ENCODE measurements around the gene TAL2. TPM values are rescaled to one million over a fixed set of nuclear protein-coding genes. Genes with fewer than 3 reads are reported as not detected.

The TAL2 gene
- total and polyA plus RNA-seq, 9 of the 15 experiments (the other 6 are each of a cell fraction or from before 2014, with no cell fraction given): 0.21 to 3.7 (median 1.1) TPM; not detected in 1

GRCh38 chr9:105697871-105698270 is 35.6 kb downstream of the TAL2 start:
- H3K36me3 ChIP-seq (ENCODE audit: control insufficient read depth, insufficient read depth, low read length): peaks cover 5% of the 10 kb centered on the region; the same call in 1 of the 3 replicates
- H4K20me1 ChIP-seq (replicated peaks; ENCODE audit: control insufficient read depth, insufficient read depth, low read length): peaks cover 6% of the 10 kb centered on the region; the same call in 1 of the 2 replicates
- no TSS peak for BruUV-seq (replicated peaks)
- H3K9me3 ChIP-seq (replicated peaks; ENCODE audit: control insufficient read depth, insufficient read depth, low read depth, low read length): no peaks in the 10 kb centered on the region
- peak overlapping the region; percentile 7; the same call in 1 of the 2 replicates for H3K4me2 ChIP-seq (ENCODE audit: insufficient read depth, low read length)
- no peaks in the 10 kb centered on the region for H3K27me3 ChIP-seq (ENCODE audit: control insufficient read depth in 2 of 2, insufficient read depth in 2 of 2, low read length in 2 of 2)
- peaks cover 8 to 36% of the 10 kb centered on the region in 2 experiments; a peak in 4 of 5 replicates for H3K4me1 ChIP-seq (replicated peaks in 1 of 2; ENCODE audit: control insufficient read depth in 2 of 2, insufficient read depth in 2 of 2, low read length in 2 of 2)
- H3K9ac ChIP-seq (ENCODE audit: insufficient read depth in 1 of 2, low read depth in 2 of 2, low read length in 2 of 2): peak overlapping the region in 1 of 2 experiments; percentile 59; a peak in 2 of 4 replicates
- ATAC-seq (peak; percentile 53), DNase-seq (ENCODE audit: extremely low read depth in 1 of 4, low spot score in 3 of 4) (peak in 2 of 4 experiments; percentile 48 to 62), FAIRE-seq (peak; percentile 69)
- H3K27ac ChIP-seq (ENCODE audit: extremely low read depth, low read depth, low read length): peak overlapping the region; percentile 51; the same call in 2 of the 3 replicates
- in situ Hi-C loops (cut with MboI) (no loop called here), intact Hi-C loops (cut with micrococcal nuclease) (no loop called here)
- ChIA-PET CTCF (ENCODE audit: low intra/inter-chr PET ratio) (no interaction called here), POLR2A (interaction anchor here (0.6 to 1.3 kb wide), 3 partner anchors 42 to 81 kb away, joined by 3 read pairs; no protein-coding TSS in a partner anchor)
- H3K79me2 ChIP-seq (ENCODE audit: control insufficient read depth, insufficient read depth, low read length): peaks cover 82% of the 10 kb centered on the region
- no peak overlapping the region for H3K4me3 ChIP-seq
- no peaks in the 10 kb centered on the region for H3K9me1 ChIP-seq (ENCODE audit: control insufficient read depth, insufficient read depth, low read length)
- no peak overlapping the region for H2AFZ ChIP-seq (ENCODE audit: low read depth, low read length)
- WGBS (ENCODE audit: insufficient coverage, low coverage, missing lambda C conversion rate): 5% methylated on average over 4 of the region's 4 CpGs
- TF ChIP-seq GTF2B (IDR thresholded peaks at IDR 0.05; ENCODE audit: extremely low read depth, insufficient read length) (no peak), MNT (conservative IDR thresholded peaks at IDR 0.05) (peak; percentile 33 to 57; a peak in 1 of 4 replicates), SREBF2 (CRISPR knock-in tag; IDR thresholded peaks at IDR 0.05) (no peak), BHLHE40 (IDR thresholded peaks at IDR 0.05; ENCODE audit: low read length) (peak; percentile 33; the same call in 1 of the 2 replicates), REST (IDR thresholded peaks at IDR 0.05; ENCODE audit: borderline replicate concordance) (0 out of 2 replicates have a peak, but pooled peaks have one; percentile 8), REST (CRISPR knock-in tag; IDR thresholded peaks at IDR 0.05; ENCODE audit: low read depth) (no peak), ZNF263 (CRISPR knock-in tag; IDR thresholded peaks at IDR 0.05; ENCODE audit: borderline replicate concordance) (no peak), MLLT1 (IDR thresholded peaks at IDR 0.05) (0 out of 4 replicates have a peak, but pooled peaks of 1 of the 2 experiments have one; percentile 22), ZNF384 (IDR thresholded peaks at IDR 0.05; ENCODE audit: low read depth, low read length) (peak; percentile 68), EHMT2 (IDR thresholded peaks at IDR 0.05) (peak; percentile 70)

All from K562 (cell line).